Common myeloid progenitor, CD34-positive (primary cell): Measurements from ENCODE around the gene ITGBL1.

Experiments
- CTCF ChIA-PET: fragments of 350-600 bp; sonication (Branson Sonifier 250); formaldehyde crosslinking; loops from one replicate; lab custom pipeline; 2021; ENCODE audit warnings: antibody characterized with exemption; lab: Charles Lee
- POLR2A ChIA-PET: fragments of 350-600 bp; sonication (Branson Sonifier 250); formaldehyde crosslinking; loops from one replicate; lab custom pipeline; 2021; ENCODE audit warnings: antibody characterized with exemption; lab: Charles Lee
- DNase-seq, 3 donors: peaks; one replicate each; pipeline versions ENCODE4 v3.0.0 to v3.0.0-alpha.2; 2013
- H3K27ac ChIP-seq, 2 experiments: 1 replicate in 1 of 2; 2 replicates in 1 of 2; pipeline ENCODE4 v1.7.0; 2013; ENCODE audit warnings: inconsistent platforms in 2 of 2, low read length in 2 of 2, mild to moderate bottlenecking in 2 of 2, low read depth in 1 of 2, moderate library complexity in 1 of 2; ENCODE audit not compliant: severe bottlenecking in 2 of 2, insufficient read depth in 1 of 2, poor library complexity in 1 of 2
- H3K27me3 ChIP-seq, 5 experiments: replicated peaks in 2 of 5; 1 replicate in 3 of 5; 2 replicates in 2 of 5; pipeline versions ENCODE4 v1.6.1 to v1.7.0; 2013; ENCODE audit warnings: low read length in 4 of 5, mild to moderate bottlenecking in 2 of 5, moderate library complexity in 2 of 5, inconsistent platforms in 1 of 5; ENCODE audit not compliant: insufficient read depth in 5 of 5, control insufficient read depth in 4 of 5
- H3K36me3 ChIP-seq, 4 experiments: 1 replicate in 2 of 4; 2 replicates in 2 of 4; pipeline versions ENCODE4 v1.6.1 to v1.7.0; 2013; ENCODE audit warnings: low read length in 3 of 4, control low read depth in 1 of 4, mild to moderate bottlenecking in 1 of 4; ENCODE audit not compliant: control insufficient read depth in 4 of 4, insufficient read depth in 4 of 4
- H3K4me1 ChIP-seq, 4 experiments: 1 replicate in 3 of 4; 2 replicates in 1 of 4; pipeline versions ENCODE4 v1.6.1 to v1.7.1; 2013; ENCODE audit warnings: low read length in 3 of 4, mild to moderate bottlenecking in 3 of 4, control low read depth in 1 of 4, inconsistent platforms in 1 of 4, moderate library complexity in 1 of 4; ENCODE audit not compliant: control insufficient read depth in 4 of 4, insufficient read depth in 4 of 4; ENCODE audit errors: control extremely low read depth in 1 of 4
- H3K4me3 ChIP-seq, 7 experiments: 1 replicate in 4 of 7; 2 replicates in 3 of 7; pipeline versions ENCODE4 v1.5.1 to v1.7.0; 2013; ENCODE audit warnings: mild to moderate bottlenecking in 7 of 7, low read length in 6 of 7, moderate library complexity in 6 of 7, inconsistent platforms in 2 of 7, low read depth in 2 of 7, control low read depth in 1 of 7; ENCODE audit not compliant: insufficient read depth in 4 of 7, control insufficient read depth in 1 of 7; ENCODE audit errors: extremely low read depth in 1 of 7
- H3K9me3 ChIP-seq, 5 experiments: 1 replicate in 4 of 5; 2 replicates in 1 of 5; pipeline versions ENCODE4 v1.6.1 to v1.7.1; 2013; ENCODE audit warnings: low read length in 4 of 5, mild to moderate bottlenecking in 2 of 5, inconsistent platforms in 1 of 5, low read depth in 1 of 5, moderate library complexity in 1 of 5; ENCODE audit not compliant: control insufficient read depth in 4 of 5, insufficient read depth in 2 of 5; ENCODE audit errors: control extremely low read depth in 1 of 5
- WGBS: methylation state at CpG from one replicate; pipeline ENCODE4 v1.1.5; 2013; ENCODE audit not compliant: insufficient coverage; 5-methylcytosine and 5-hydroxymethylcytosine counted together

ITGBL1 gene

DNA sequence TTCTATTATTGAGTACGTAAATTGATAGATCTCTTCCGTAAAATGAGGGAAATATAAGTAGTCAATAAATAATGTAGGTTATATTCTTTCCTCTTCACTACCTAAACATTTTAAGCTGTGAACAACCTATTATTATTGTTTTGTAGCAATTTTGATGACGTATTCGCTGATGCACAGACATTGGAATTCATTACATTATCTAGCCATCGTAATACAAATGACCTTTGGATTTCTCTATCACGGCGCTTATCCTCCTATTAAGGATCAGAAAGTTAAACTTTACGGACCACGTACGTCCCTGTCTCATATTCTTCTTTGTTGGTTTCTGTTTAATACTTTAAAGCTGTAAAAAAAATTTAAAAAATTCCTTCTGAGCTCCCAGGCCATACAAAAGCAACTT lies 264.9 kb downstream of the ITGBL1 start:
- POLR2A ChIA-PET = no interaction called here
- CTCF ChIA-PET = no interaction called here

GRCh38 chr13:101718496-101718895 lies 266.0 kb downstream of the ITGBL1 start:
- H3K4me3 ChIP-seq = no peak overlapping the region
- ChIA-PET POLR2A (no interaction called here), CTCF (no interaction called here)
- H3K9me3 ChIP-seq = no peaks in the 10 kb centered on the region
- H3K27ac ChIP-seq = no peak overlapping the region
- no peaks in the 10 kb centered on the region for H3K27me3 ChIP-seq
- no peak for DNase-seq
- 82% methylated on average over 2 of the region's 3 CpGs for WGBS
- H3K36me3 ChIP-seq = no peaks in the 10 kb centered on the region
- H3K4me1 ChIP-seq = no peaks in the 10 kb centered on the region

More for the DNA sequence above, 264.9 kb downstream of the ITGBL1 start:
- WGBS = 100% methylated on average over 5 of the region's 10 CpGs
- H3K27ac ChIP-seq = no peak overlapping the region
- DNase-seq = no peak
- no peaks in the 10 kb centered on the region for H3K36me3 ChIP-seq
- no peaks in the 10 kb centered on the region for H3K27me3 ChIP-seq
- no peaks in the 10 kb centered on the region for H3K4me1 ChIP-seq
- H3K9me3 ChIP-seq = no peaks in the 10 kb centered on the region
- H3K4me3 ChIP-seq = no peak overlapping the region

DNA sequence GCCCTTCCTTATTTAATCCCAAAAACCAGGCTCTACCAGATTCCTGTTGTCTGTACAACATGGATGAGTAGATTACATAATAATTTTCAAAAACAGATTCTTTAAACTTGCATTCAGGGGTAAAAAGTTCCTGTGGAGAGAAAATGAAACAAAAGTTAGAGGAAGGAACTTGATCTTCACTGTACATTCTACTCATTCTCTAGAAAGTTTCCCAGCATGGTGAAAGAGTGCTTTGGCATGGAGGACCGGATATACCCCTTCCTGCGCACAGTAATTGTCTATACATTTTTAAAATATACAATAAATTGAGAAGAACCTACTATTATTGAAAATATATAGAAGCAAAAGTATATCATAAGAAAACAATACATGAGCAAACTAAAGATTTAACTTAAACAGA lies 274.2 kb downstream of the ITGBL1 start:
- DNase-seq = no peak
- ChIA-PET CTCF (no interaction called here), POLR2A (no interaction called here)
- Histone ChIP-seq H3K27ac (no peak overlapping the region), H3K36me3 (no peaks in the 10 kb centered on the region), H3K27me3 (peaks cover 0 to 2% (median 0%) of the 10 kb centered on the region in 5 experiments), H3K4me3 (no peak overlapping the region), H3K4me1 (no peaks in the 10 kb centered on the region), H3K9me3 (no peaks in the 10 kb centered on the region)
- no CpG with 5 or more reads among the region's 2 CpGs for WGBS

GRCh38 chr13:101727118-101727517 lies 274.6 kb downstream of the ITGBL1 start:
- CTCF ChIA-PET = no interaction called here
- no peak for DNase-seq
- H3K27ac ChIP-seq = no peak overlapping the region
- POLR2A ChIA-PET = no interaction called here
- no peaks in the 10 kb centered on the region for H3K36me3 ChIP-seq
- peaks cover 0 to 2% (median 0%) of the 10 kb centered on the region in 5 experiments for H3K27me3 ChIP-seq
- H3K4me3 ChIP-seq = no peak overlapping the region
- WGBS = no CpG with 5 or more reads among the region's 1 CpG
- no peaks in the 10 kb centered on the region for H3K9me3 ChIP-seq
- H3K4me1 ChIP-seq = no peaks in the 10 kb centered on the region

DNA sequence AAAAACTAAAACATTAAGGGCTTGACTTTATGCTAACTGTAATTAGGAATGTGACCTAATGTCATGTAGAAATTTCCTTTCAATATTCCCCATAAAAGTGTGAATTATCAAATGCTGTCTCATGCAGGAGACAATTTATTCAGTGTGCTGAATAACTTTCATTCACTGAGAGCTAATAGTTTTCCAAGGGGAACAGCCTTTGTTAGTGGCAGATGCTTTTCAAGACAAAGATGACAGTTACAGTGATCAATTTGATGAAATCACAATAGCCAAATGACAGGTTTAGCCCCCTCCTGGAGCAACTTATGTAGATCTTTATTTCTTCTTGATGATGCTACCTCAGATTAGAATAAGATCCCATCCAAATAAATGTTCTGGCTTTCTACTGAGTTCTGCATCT lies 275.5 kb downstream of the ITGBL1 start:
- POLR2A ChIA-PET = no interaction called here
- Histone ChIP-seq H3K27ac (no peak overlapping the region), H3K27me3 (peaks cover 0 to 2% (median 0%) of the 10 kb centered on the region in 5 experiments), H3K4me1 (no peaks in the 10 kb centered on the region), H3K9me3 (no peaks in the 10 kb centered on the region), H3K4me3 (no peak overlapping the region), H3K36me3 (no peaks in the 10 kb centered on the region)
- DNase-seq = no peak
- CTCF ChIA-PET = no interaction called here

GRCh38 chr13:101728615-101729014 lies 276.1 kb downstream of the ITGBL1 start:
- POLR2A ChIA-PET = no interaction called here
- 94% methylated on average over 3 of the region's 3 CpGs for WGBS
- Histone ChIP-seq H3K4me3 (no peak overlapping the region), H3K27me3 (peaks cover 0 to 2% (median 0%) of the 10 kb centered on the region in 5 experiments), H3K4me1 (no peaks in the 10 kb centered on the region), H3K27ac (no peak overlapping the region), H3K36me3 (no peaks in the 10 kb centered on the region), H3K9me3 (no peaks in the 10 kb centered on the region)
- no peak for DNase-seq
- CTCF ChIA-PET = no interaction called here

DNA sequence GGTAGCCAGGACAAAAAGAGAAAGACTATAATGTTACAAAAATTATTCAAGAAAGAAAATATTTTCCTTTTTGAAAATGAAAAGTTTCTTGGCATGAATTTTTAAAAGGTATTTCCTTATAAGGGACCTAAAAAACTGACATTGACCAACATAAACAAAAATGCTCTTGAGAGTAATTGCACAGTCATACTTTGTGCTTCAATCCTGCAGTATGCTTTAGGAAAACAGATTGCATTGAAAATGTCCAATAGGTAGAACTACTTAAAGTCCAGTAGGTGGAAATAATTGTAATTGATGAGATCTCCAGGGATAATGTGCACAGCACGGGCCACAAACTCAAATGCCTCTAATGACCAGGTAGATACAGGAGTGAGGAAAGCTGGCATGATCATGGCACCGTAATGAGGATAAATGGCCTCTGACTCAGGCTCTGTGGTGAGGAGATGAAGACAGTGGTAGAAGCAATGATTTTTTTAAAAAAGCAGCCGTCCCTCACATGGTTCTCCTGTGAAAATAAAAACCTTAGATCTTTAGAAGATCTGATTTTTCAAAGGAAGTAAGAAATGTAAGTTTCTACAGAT lies 278.0 kb downstream of the ITGBL1 start:
- 83% methylated on average over 2 of the region's 3 CpGs for WGBS
- ChIA-PET CTCF (no interaction called here), POLR2A (no interaction called here)
- H3K36me3 ChIP-seq = no peaks in the 10 kb centered on the region
- peaks cover 0 to 2% (median 0%) of the 10 kb centered on the region in 5 experiments for H3K27me3 ChIP-seq
- no peaks in the 10 kb centered on the region for H3K9me3 ChIP-seq
- H3K27ac ChIP-seq = no peak overlapping the region
- no peak overlapping the region for H3K4me3 ChIP-seq
- DNase-seq = no peak
- no peaks in the 10 kb centered on the region for H3K4me1 ChIP-seq
